Activated CD4-positive, alpha-beta T cell treated with anti-CD3 and anti-CD28 coated beads, Interleukin-2, amount 50 U/mL, for 48 hours (primary cell): ENCODE measurements around the gene ASTN2.
"Not testable (repeated sequence)": the region's sequence is repeated elsewhere in the genome, so short reads cannot be mapped to it uniquely, and the experiment has no call there.

Experiments
- DNase-seq, 2 experiments: peaks; one replicate each; pipeline ENCODE4 v3.0.0-alpha.2; 2020

ASTN2 gene

GRCh38 chr9:116944714-116945534 is 469.9 kb downstream of the ASTN2 start:
- no peak for DNase-seq

GRCh38 chr9:116943970-116944369 is 470.9 kb downstream of the ASTN2 start:
- no peak for DNase-seq

GRCh38 chr9:116942593-116943061 is 472.2 kb downstream of the ASTN2 start:
- DNase-seq: no peak

GRCh38 chr9:116941266-116941665 is 473.6 kb downstream of the ASTN2 start:
- no peak for DNase-seq

- DNase-seq: no peak
These were observed 474.1 kb downstream of the ASTN2 start for GRCh38 chr9:116940614-116941215.

- no peak for DNase-seq
These were observed 475.2 kb downstream of the ASTN2 start for GRCh38 chr9:116939614-116940013.

GRCh38 chr9:116939161-116939560 is 475.7 kb downstream of the ASTN2 start:
- no peak for DNase-seq

- no peak for DNase-seq
These were observed 477.5 kb downstream of the ASTN2 start for GRCh38 chr9:116937361-116937760.

GRCh38 chr9:116935149-116935897 is 479.5 kb downstream of the ASTN2 start:
- DNase-seq: no peak

- no peak for DNase-seq
These were observed 480.7 kb downstream of the ASTN2 start for GRCh38 chr9:116934131-116934530.

GRCh38 chr9:116933251-116933650 is 481.6 kb downstream of the ASTN2 start:
- no peak for DNase-seq

- DNase-seq: no peak
These were observed 485.2 kb downstream of the ASTN2 start for GRCh38 chr9:116929621-116930020.

- DNase-seq: no peak
These were observed 486.0 kb downstream of the ASTN2 start for GRCh38 chr9:116928884-116929283.

- DNase-seq: no peak
These were observed 486.6 kb downstream of the ASTN2 start for GRCh38 chr9:116928289-116928688.

- DNase-seq: no peak
These were observed 487.1 kb downstream of the ASTN2 start for GRCh38 chr9:116927726-116928125.

GRCh38 chr9:116925121-116925520 is 489.7 kb downstream of the ASTN2 start:
- DNase-seq: no peak

- DNase-seq: no peak
These were observed 490.3 kb downstream of the ASTN2 start for GRCh38 chr9:116924462-116925110.

GRCh38 chr9:116917895-116918508 is 496.9 kb downstream of the ASTN2 start:
- DNase-seq: not testable (repeated sequence)

GRCh38 chr9:116913536-116913935 is 501.3 kb downstream of the ASTN2 start:
- DNase-seq: no peak

GRCh38 chr9:116910201-116910600 is 504.7 kb downstream of the ASTN2 start:
- no peak for DNase-seq

- no peak for DNase-seq
These were observed 506.9 kb downstream of the ASTN2 start for GRCh38 chr9:116907989-116908388.

- no peak for DNase-seq
These were observed 509.7 kb downstream of the ASTN2 start for GRCh38 chr9:116905171-116905588.

GRCh38 chr9:116904165-116904564 is 510.7 kb downstream of the ASTN2 start:
- DNase-seq: no peak
